Body of pancreas (tissue), 4 donors: ENCODE measurements around the gene DCDC2C.

ENCODE experiments used
- CTCF ChIP-seq, 7 experiments: fragments of 450-650 bp in 4 of 7; fragments of 200-600 bp in 3 of 7; sonication (generic) in 3 of 7; IDR thresholded peaks; one replicate each; pipeline ENCODE4 v1.5.1; 2016 to 2019; ENCODE audit warnings: antibody characterized with exemption in 7 of 7
- POLR2A ChIP-seq, 3 donors: fragments of 450-650 bp; IDR thresholded peaks; one replicate each; pipeline ENCODE4 v1.6.1; 2016; ENCODE audit warnings: antibody characterized with exemption in 3 of 3, mild to moderate bottlenecking in 2 of 3

- TF ChIP-seq CTCF (IDR thresholded peaks at IDR 0.05) (no peak), POLR2A (IDR thresholded peaks at IDR 0.05) (no peak)
These were observed 27.3 kb downstream of the DCDC2C start for GRCh38 chr2:3730646-3731045.
